ENCODE data around the gene CUL7.
A peak's percentile ranks its signal among the peaks of the same experiment; 100 is the strongest.

CUL7 gene

DNA sequence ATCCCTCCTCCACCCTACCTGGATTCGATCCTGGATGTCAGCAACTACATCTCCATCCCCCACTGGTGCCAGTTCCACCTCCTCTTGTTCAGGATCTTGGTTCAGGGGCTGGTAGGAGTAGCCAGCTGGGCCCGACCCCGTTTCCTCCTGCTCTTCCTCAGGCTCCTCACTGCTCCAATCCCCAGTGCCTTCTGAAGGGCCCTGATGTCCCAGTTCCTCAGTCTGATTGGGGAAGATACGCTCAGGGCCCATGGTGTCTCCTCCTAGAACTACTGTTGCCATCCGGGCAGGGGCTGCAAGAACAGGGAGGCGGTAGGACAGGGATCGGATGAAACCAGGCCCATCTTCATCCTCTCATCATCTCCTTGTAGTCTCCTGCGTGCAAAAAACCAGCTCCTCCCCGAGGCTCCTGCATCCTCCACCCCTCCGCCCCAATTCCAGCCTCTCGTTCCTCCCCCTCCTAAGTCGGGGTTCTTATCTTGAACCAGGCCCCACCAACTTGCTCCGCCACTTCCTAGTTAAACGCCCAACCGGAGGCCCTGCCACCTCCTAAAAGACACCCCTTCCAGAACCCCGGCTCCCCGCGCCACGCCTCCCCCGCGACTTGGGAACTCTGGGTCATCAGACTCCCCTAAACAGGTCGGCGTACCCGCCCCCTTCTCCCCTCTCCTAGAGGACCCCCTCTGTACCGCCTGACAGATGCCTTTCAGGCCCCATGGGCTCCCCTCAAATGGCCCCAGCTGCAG is 40.4 kb downstream of the CUL7 start:
- H3K4me3 ChIP-seq (replicated peaks; ENCODE audit: insufficient read depth, low read length) = peak overlapping the region; percentile 94
- H3K27me3 ChIP-seq (ENCODE audit: insufficient read depth, poor library complexity, severe bottlenecking) = no peaks in the 10 kb centered on the region
- peak in 1 of 2 experiments; percentile 63 for DNase-seq (ENCODE audit: low read depth in 1 of 2, low spot score in 1 of 2)
- TF ChIP-seq SPI1 (IDR thresholded peaks at IDR 0.05; ENCODE audit: borderline replicate concordance, low read depth) = no peak
- peak overlapping the region; percentile 64 for H3K27ac ChIP-seq (replicated peaks)

DNA sequence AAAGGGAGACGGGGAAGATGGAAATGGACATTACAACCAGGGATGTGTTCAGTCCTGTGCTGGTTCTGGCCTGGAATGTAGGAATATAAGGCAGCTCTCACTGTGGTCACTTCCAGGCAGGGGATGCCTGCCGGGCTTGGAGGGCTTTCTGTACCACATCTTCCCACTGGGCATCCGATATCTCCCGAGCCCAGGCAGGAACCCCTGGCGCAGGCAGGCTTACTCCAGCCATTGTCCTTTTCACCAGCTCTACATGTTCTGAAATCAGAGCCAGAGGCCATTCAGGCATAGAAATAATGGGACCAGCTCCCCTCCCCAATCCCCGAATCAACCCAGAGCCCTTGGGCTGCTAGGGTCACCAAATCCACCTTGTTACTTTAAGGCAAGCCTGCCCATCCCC is 41.3 kb downstream of the CUL7 start:
- no peak for DNase-seq (ENCODE audit: low read depth in 1 of 2, low spot score in 1 of 2)
- Histone ChIP-seq H3K27me3 (ENCODE audit: insufficient read depth, poor library complexity, severe bottlenecking) (no peaks in the 10 kb centered on the region), H3K27ac (replicated peaks) (no peak overlapping the region), H3K4me3 (replicated peaks; ENCODE audit: insufficient read depth, low read length) (no peak overlapping the region)
- no peak for TF ChIP-seq SPI1 (IDR thresholded peaks at IDR 0.05; ENCODE audit: borderline replicate concordance, low read depth)
- no peak for TF ChIP-seq CTCF (IDR thresholded peaks at IDR 0.05; ENCODE audit: insufficient read depth, low read length)
- no peak for TF ChIP-seq GABPA (IDR thresholded peaks at IDR 0.05; ENCODE audit: low read depth)
- TF ChIP-seq REST (IDR thresholded peaks at IDR 0.05; ENCODE audit: insufficient replicate concordance, low read depth) = no peak
- no peak for TF ChIP-seq POLR2AphosphoS5 (IDR thresholded peaks at IDR 0.05; ENCODE audit: low read depth)

GRCh38 chr6:43011207-43011606 is 42.4 kb downstream of the CUL7 start:
- no peak for TF ChIP-seq CTCF (IDR thresholded peaks at IDR 0.05; ENCODE audit: insufficient read depth, low read length)
- no peak for TF ChIP-seq SPI1 (IDR thresholded peaks at IDR 0.05; ENCODE audit: borderline replicate concordance, low read depth)
- TF ChIP-seq GABPA (IDR thresholded peaks at IDR 0.05; ENCODE audit: low read depth) = no peak
- DNase-seq (ENCODE audit: low read depth in 1 of 2, low spot score in 1 of 2) = no peak
- Histone ChIP-seq H3K4me3 (replicated peaks; ENCODE audit: insufficient read depth, low read length) (no peak overlapping the region), H3K27me3 (ENCODE audit: insufficient read depth, poor library complexity, severe bottlenecking) (no peaks in the 10 kb centered on the region), H3K27ac (replicated peaks) (no peak overlapping the region)

GRCh38 chr6:43009124-43009523 is 44.5 kb downstream of the CUL7 start:
- Histone ChIP-seq H3K27me3 (ENCODE audit: insufficient read depth, poor library complexity, severe bottlenecking) (no peaks in the 10 kb centered on the region), H3K4me3 (replicated peaks; ENCODE audit: insufficient read depth, low read length) (no peak overlapping the region), H3K27ac (replicated peaks) (no peak overlapping the region)
- DNase-seq (ENCODE audit: low read depth in 1 of 2, low spot score in 1 of 2) = peak in 1 of 2 experiments; percentile 53
- TF ChIP-seq CTCF (IDR thresholded peaks at IDR 0.05; ENCODE audit: insufficient read depth, low read length) (peak; percentile 76), SPI1 (IDR thresholded peaks at IDR 0.05; ENCODE audit: borderline replicate concordance, low read depth) (no peak)

GRCh38 chr6:43007126-43007525 is 46.5 kb downstream of the CUL7 start:
- TF ChIP-seq CTCF (IDR thresholded peaks at IDR 0.05; ENCODE audit: insufficient read depth, low read length) (no peak), GABPA (IDR thresholded peaks at IDR 0.05; ENCODE audit: low read depth) (no peak), REST (IDR thresholded peaks at IDR 0.05; ENCODE audit: insufficient replicate concordance, low read depth) (no peak), POLR2AphosphoS5 (IDR thresholded peaks at IDR 0.05; ENCODE audit: low read depth) (no peak), SPI1 (IDR thresholded peaks at IDR 0.05; ENCODE audit: borderline replicate concordance, low read depth) (no peak)
- no peaks in the 10 kb centered on the region for H3K27me3 ChIP-seq (ENCODE audit: insufficient read depth, poor library complexity, severe bottlenecking)
- H3K4me3 ChIP-seq (replicated peaks; ENCODE audit: insufficient read depth, low read length) = no peak overlapping the region
- no peak for DNase-seq (ENCODE audit: low read depth in 1 of 2, low spot score in 1 of 2)
- H3K27ac ChIP-seq (replicated peaks) = no peak overlapping the region

Data from HL-60 (cell line).